Endothelial cell (in vitro differentiated cells): ENCODE results near the gene NMNAT2. TPM values are rescaled to one million over a fixed set of nuclear protein-coding genes. Genes with fewer than 3 reads are reported as not detected.

Experiments
- DNase-seq: peaks from one replicate; pipeline ENCODE4 v3.0.0; 2021; ENCODE audit warnings: low spot score
- H3K27ac Mint-ChIP-seq: one replicate; pipeline ENCODE4 v1.8.0; 2021; ENCODE audit warnings: mixed read lengths, inconsistent platforms; ENCODE audit not compliant: unreplicated experiment
- H3K27me3 Mint-ChIP-seq: one replicate; pipeline ENCODE4 v1.8.0; 2021; ENCODE audit warnings: mild to moderate bottlenecking, moderate library complexity, mixed read lengths, inconsistent platforms; ENCODE audit not compliant: unreplicated experiment
- H3K36me3 Mint-ChIP-seq: one replicate; pipeline ENCODE4 v1.8.0; 2021; ENCODE audit warnings: mild to moderate bottlenecking, low read depth, mixed read lengths, inconsistent platforms; ENCODE audit not compliant: unreplicated experiment
- H3K4me1 Mint-ChIP-seq: one replicate; pipeline ENCODE4 v1.8.0; 2021; ENCODE audit warnings: mild to moderate bottlenecking, mixed read lengths, inconsistent platforms; ENCODE audit not compliant: unreplicated experiment
- H3K4me3 Mint-ChIP-seq: one replicate; pipeline ENCODE4 v1.8.0; 2021; ENCODE audit warnings: mild to moderate bottlenecking, mixed read lengths, inconsistent platforms; ENCODE audit not compliant: unreplicated experiment
- H3K9me3 Mint-ChIP-seq: one replicate; pipeline ENCODE4 v1.8.0; 2021; ENCODE audit warnings: mixed read lengths, inconsistent platforms; ENCODE audit not compliant: unreplicated experiment
- total RNA-seq: library from RNA; stranded (reverse); fragmentation: NEBNext Ultra II Directional; extraction: Animal tissue kit (Norgen Biotek cat#: 25700); gene quantifications from one replicate; pipeline ENCODE4 v1.2.1, GENCODE V29; 2021; ENCODE audit not compliant: unreplicated experiment
- TF ChIP-seq, protein P1 (sequence below): fragments of 200-600 bp; sonication (generic); IDR thresholded peaks from one replicate; pipeline ENCODE4 v1.5.0; 2021; ENCODE audit warnings: antibody characterized with exemption; ENCODE audit not compliant: unreplicated experiment

NMNAT2 gene
- total RNA-seq, 1 donor from 2014 or later, result 1.7 TPM

DNA sequence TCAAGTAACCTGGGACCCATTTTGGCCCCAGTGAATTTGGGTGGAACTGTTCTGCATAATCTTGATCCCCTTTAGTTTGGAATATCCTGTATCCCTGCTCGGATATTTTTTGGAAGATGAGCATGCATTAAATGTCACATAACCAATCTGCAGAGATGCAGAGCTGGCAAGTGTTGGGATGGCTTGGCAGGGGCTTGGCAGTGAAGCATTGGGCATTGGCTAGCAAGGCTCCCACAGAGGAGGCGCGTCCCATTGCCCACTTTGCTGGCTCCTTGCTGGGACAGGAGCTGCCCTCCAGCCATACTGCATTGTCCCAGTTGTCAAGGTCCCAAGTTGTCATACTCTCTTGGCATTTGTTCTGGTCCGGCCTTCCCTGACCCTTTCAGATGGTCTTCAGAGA lies 202.2 kb downstream of the NMNAT2 start:
- H3K4me3 Mint-ChIP-seq, result no peak overlapping the region

DNA sequence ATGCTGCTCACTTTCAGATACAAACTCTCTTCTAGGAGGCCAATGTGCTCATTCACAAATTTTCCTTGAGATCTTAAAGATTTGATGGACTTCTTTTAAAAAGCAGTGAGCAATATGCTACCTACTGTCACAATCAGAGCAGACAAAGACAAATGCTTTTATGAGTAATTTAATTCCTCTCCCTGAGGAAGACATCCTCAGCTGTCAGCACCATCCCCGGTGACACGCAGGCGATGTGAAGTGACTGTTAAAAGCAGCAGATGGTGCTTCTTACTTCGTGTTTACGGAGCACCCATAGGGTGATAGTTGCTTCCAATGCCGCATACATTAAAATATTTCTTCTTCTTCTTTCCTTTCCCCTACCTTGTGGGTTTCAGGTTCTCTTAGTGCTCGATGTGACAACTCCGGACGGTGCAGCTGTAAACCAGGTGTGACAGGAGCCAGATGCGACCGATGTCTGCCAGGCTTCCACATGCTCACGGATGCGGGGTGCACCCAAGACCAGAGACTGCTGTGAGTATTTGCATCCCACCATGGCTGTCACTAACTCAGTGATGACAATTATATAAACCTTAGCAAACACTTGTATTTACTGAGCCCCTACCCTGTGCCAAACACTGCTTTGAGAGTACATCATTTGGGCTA lies 203.0 kb downstream of the NMNAT2 start:
- Mint-ChIP-seq H3K4me3 (no peak overlapping the region), H3K36me3 (no peaks in the 10 kb centered on the region), H3K27ac (no peak overlapping the region), H3K27me3 (peaks cover 4% of the 10 kb centered on the region), H3K4me1 (peaks cover 41% of the 10 kb centered on the region), H3K9me3 (no peaks in the 10 kb centered on the region)
- TF ChIP-seq, protein P1, sequence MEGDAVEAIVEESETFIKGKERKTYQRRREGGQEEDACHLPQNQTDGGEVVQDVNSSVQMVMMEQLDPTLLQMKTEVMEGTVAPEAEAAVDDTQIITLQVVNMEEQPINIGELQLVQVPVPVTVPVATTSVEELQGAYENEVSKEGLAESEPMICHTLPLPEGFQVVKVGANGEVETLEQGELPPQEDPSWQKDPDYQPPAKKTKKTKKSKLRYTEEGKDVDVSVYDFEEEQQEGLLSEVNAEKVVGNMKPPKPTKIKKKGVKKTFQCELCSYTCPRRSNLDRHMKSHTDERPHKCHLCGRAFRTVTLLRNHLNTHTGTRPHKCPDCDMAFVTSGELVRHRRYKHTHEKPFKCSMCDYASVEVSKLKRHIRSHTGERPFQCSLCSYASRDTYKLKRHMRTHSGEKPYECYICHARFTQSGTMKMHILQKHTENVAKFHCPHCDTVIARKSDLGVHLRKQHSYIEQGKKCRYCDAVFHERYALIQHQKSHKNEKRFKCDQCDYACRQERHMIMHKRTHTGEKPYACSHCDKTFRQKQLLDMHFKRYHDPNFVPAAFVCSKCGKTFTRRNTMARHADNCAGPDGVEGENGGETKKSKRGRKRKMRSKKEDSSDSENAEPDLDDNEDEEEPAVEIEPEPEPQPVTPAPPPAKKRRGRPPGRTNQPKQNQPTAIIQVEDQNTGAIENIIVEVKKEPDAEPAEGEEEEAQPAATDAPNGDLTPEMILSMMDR, result no peak
- DNase-seq, result no peak

More for the DNA sequence above, 202.2 kb downstream of the NMNAT2 start:
- Mint-ChIP-seq H3K9me3 (no peaks in the 10 kb centered on the region), H3K36me3 (no peaks in the 10 kb centered on the region), H3K4me1 (peaks cover 41% of the 10 kb centered on the region), H3K27me3 (peaks cover 5% of the 10 kb centered on the region), H3K27ac (no peak overlapping the region)
- TF ChIP-seq, protein P1, result no peak
- DNase-seq, result no peak

DNA sequence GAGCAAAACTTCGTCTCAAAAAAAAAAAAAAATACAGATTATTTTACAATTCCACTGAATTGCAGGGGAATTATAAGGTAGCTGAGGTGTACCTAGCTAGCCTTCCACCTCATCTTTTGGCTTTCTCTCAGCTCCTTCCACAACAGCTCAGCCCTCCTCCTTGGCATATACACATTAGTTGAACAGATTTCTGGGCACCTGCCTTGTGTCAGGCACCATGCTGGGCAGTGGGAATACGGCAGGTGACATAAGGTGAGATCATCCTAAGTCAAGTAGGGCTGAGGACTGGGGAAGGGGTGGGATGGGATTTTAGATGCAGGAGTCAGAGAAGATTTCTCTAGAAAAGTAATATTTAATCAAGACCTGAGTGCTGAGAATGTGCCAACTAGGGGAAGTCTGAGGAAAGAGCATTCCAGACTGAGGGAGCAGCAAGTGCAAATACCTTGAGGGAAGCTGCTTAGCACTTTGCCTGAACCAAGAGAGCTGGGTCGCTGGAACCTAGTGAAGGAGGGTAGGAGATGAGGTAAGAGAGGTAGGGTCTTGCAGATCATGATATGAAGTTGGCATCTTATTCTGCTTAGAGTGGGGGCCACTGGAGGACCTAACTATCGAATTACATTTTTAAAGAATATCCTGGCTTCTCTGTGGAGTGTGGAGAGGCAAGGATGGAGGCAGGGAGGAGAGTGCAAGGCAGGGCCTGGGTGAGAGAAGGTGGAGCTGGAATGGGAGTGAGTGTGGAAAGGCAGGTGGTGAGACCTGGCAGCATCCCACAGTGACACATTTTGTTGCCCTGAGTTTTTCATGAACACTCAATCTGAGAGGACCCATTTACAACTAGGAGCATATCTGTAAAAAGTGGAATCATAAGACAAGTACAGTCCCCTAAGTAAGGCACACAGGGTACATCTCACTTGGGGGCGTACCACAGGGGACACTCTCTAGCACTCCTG lies 203.9 kb downstream of the NMNAT2 start:
- H3K4me3 Mint-ChIP-seq, result no peak overlapping the region
- DNase-seq, result no peak
- H3K4me1 Mint-ChIP-seq, result peaks cover 32% of the 10 kb centered on the region
- H3K27me3 Mint-ChIP-seq, result peaks cover 4% of the 10 kb centered on the region
- TF ChIP-seq, protein P1, result no peak
- no peak overlapping the region for H3K27ac Mint-ChIP-seq
- no peaks in the 10 kb centered on the region for H3K36me3 Mint-ChIP-seq
- no peaks in the 10 kb centered on the region for H3K9me3 Mint-ChIP-seq

DNA sequence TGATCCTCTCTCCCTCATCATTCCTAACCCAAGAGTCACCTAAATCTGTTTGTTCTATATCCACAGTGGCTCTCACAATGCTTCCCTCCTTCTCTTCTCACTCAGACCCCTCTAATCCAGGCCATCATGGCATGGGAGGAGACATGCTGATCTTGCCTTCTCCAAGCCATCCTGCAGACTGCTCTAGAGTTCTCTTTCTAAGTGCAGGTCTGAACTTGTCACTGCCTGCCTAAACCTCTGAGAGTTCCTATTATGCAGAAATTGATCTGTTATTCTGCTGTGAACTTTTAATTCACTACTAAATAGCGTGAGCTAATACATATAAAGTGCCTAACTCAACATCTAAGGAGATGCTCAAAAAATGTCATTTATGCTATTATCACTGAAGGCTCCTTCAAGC lies 205.3 kb downstream of the NMNAT2 start:
- H3K27me3 Mint-ChIP-seq, result peaks cover 4% of the 10 kb centered on the region
- no peak for DNase-seq
- H3K36me3 Mint-ChIP-seq, result no peaks in the 10 kb centered on the region
- H3K4me3 Mint-ChIP-seq, result no peak overlapping the region
- TF ChIP-seq, protein P1, result no peak
- no peaks in the 10 kb centered on the region for H3K9me3 Mint-ChIP-seq
- peaks cover 22% of the 10 kb centered on the region for H3K4me1 Mint-ChIP-seq
- no peak overlapping the region for H3K27ac Mint-ChIP-seq

DNA sequence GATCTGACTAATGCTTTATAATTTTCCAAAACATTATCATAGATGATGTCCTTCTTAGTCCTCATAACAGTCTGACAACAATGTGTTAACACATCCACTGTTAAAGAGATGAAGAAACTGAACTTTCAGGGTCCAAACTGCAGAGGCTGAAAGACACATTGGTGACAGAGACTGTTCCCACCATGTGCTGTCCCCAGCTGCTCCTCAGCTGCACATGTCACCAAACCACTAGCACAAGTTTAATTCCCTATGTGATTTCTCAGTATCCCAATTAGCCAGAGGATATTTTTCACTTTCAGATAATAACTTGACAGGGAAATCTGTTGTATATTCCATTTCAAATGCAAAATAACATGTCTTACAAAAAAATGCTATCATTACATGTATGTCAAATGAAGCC lies 207.5 kb downstream of the NMNAT2 start:
- no peak overlapping the region for H3K4me3 Mint-ChIP-seq
- peaks cover 4% of the 10 kb centered on the region for H3K27me3 Mint-ChIP-seq
- no peaks in the 10 kb centered on the region for H3K36me3 Mint-ChIP-seq
- H3K4me1 Mint-ChIP-seq, result peaks cover 14% of the 10 kb centered on the region
- no peak overlapping the region for H3K27ac Mint-ChIP-seq
- no peaks in the 10 kb centered on the region for H3K9me3 Mint-ChIP-seq
- DNase-seq, result no peak
- TF ChIP-seq, protein P1, result no peak
